B cell (primary cell): Measurements from ENCODE around the gene SLC16A9.

Experiments used
- CTCF ChIP-seq: fragments of 200-600 bp; IDR thresholded peaks from one replicate; pipeline ENCODE4 v1.8.0; 2022; ENCODE audit warnings: antibody characterized with exemption, mild to moderate bottlenecking
- EZH2 ChIP-seq: IDR thresholded peaks from 2 replicates; pipeline ENCODE4 v1.6.1; 2012; ENCODE audit warnings: borderline replicate concordance, low read depth, mild to moderate bottlenecking, moderate library complexity, low read length; ENCODE audit not compliant: insufficient read depth, poor library complexity, severe bottlenecking

GRCh38 chr10:59734014-59734462, 24.4 kb upstream of the SLC16A9 start:
- TF ChIP-seq CTCF (no peak), EZH2 (no peak)
